Nephron (organoid): ENCODE data around the gene CDK8.
A peak's percentile ranks its signal among the peaks of the same experiment; 100 is the strongest.

ENCODE experiments used
- H3K27ac Mint-ChIP-seq, 3 experiments: 2 replicates each; pipeline ENCODE4 v1.8.0; 2020; ENCODE audit warnings: mixed read lengths in 3 of 3, mild to moderate bottlenecking in 2 of 3, moderate library complexity in 1 of 3
- H3K27me3 Mint-ChIP-seq: 2 replicates; pipeline ENCODE4 v1.8.0; 2021; ENCODE audit warnings: low read depth, mild to moderate bottlenecking, moderate library complexity, mixed read lengths
- H3K36me3 Mint-ChIP-seq: 2 replicates; pipeline ENCODE4 v1.8.0; 2020; ENCODE audit warnings: low read depth, mixed read lengths
- H3K4me1 Mint-ChIP-seq: 2 replicates; pipeline ENCODE4 v1.8.0; 2020; ENCODE audit warnings: mixed read lengths
- H3K4me3 Mint-ChIP-seq, 3 experiments: 2 replicates each; pipeline ENCODE4 v1.8.0; 2020; ENCODE audit warnings: mild to moderate bottlenecking in 3 of 3, mixed read lengths in 3 of 3, moderate library complexity in 2 of 3
- H3K9me3 Mint-ChIP-seq: 2 replicates; pipeline ENCODE4 v1.8.0; 2020; ENCODE audit warnings: mixed read lengths
- TF ChIP-seq, protein P1 (sequence below), 3 experiments: fragments of 200-600 bp; sonication (generic); IDR thresholded peaks; one replicate each; pipeline ENCODE4 v1.5.0; 2021; ENCODE audit warnings: antibody characterized with exemption in 3 of 3; ENCODE audit not compliant: unreplicated experiment in 3 of 3

CDK8 gene

DNA sequence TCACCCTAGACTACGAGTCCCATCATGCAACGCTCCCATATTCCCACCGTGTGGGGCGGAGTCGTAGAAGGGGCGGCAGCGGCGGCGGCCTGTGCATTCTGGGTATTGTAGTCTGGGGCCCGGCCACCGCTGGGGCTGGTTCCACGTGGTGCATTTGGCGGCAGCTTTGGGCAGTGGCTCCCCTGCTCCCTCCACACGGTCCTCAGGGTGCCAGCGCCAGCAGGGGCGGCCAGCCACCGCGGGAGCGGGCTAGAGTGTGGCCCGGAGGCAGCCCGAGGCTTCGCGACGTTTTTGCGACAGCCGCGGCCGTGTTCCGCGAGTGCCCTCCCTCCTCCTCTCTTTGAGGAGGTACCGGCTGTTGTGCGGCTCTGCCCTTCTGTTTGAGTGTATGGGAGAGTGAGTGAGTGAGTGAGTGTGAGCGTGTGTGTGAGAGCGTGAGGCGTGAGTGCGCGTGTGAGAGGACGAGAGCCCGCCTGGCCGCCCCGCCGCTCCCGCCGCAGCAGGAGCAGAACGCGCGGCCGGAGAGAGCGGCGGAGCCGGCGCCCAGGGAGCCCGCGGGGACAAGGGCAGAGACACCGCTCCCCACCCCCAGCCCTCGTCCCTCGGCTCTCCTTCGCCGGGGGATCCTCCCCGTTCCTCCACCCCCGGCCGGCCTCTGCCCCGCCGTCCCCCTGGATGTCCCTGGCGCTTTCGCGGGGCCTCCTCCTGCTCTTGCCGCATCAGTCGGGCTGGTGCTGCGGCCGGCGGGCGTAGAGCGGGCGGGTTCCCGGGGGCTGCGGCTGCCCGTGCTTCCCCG lies at the start of gene CDK8:
TSS of gene CDK8 (plus strand) at position 343 of the 796 bp plus-strand sequence. CDS start 513 bp downstream, outside the sequence.
- peak within 1 kb of the TSS; percentile 84 to 97 (median 95) for H3K4me3 Mint-ChIP-seq
- H3K27ac Mint-ChIP-seq = peak within 1 kb of the TSS; percentile 92 to 95 (median 95)
- TF ChIP-seq, protein P1, sequence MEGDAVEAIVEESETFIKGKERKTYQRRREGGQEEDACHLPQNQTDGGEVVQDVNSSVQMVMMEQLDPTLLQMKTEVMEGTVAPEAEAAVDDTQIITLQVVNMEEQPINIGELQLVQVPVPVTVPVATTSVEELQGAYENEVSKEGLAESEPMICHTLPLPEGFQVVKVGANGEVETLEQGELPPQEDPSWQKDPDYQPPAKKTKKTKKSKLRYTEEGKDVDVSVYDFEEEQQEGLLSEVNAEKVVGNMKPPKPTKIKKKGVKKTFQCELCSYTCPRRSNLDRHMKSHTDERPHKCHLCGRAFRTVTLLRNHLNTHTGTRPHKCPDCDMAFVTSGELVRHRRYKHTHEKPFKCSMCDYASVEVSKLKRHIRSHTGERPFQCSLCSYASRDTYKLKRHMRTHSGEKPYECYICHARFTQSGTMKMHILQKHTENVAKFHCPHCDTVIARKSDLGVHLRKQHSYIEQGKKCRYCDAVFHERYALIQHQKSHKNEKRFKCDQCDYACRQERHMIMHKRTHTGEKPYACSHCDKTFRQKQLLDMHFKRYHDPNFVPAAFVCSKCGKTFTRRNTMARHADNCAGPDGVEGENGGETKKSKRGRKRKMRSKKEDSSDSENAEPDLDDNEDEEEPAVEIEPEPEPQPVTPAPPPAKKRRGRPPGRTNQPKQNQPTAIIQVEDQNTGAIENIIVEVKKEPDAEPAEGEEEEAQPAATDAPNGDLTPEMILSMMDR (IDR thresholded peaks at IDR 0.05; ENCODE audit: unreplicated experiment in 3 of 3) = no peak
- no peaks in the 10 kb centered on the region for H3K36me3 Mint-ChIP-seq
- H3K27me3 Mint-ChIP-seq = no peaks in the 10 kb centered on the region
- H3K4me1 Mint-ChIP-seq = peaks cover 31% of the 10 kb centered on the region
- H3K9me3 Mint-ChIP-seq = no peaks in the 10 kb centered on the region

DNA sequence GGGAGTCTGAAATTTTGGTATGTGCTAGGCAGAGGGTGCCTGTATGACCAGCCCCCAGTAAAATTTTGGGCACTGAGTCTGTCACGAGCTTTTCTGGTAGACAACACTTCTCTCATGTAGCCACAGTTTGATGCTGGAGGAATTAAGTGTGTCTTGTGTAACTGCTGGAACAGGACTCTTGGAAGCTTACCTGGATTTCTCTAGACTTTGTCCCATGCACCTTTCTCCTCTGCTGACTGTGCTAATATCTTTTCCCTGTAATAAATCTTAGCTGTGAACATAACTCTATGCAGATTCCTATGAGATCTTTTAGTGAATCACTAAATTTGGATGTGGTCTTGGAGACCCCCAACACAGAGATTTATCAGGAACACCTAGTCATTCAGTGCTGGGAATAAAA lies 45.6 kb upstream of the CDK8 start:
- Mint-ChIP-seq H3K27me3 (no peaks in the 10 kb centered on the region), H3K4me1 (no peaks in the 10 kb centered on the region), H3K4me3 (no peak overlapping the region), H3K9me3 (no peaks in the 10 kb centered on the region), H3K27ac (no peak overlapping the region), H3K36me3 (peaks cover 32% of the 10 kb centered on the region)
- TF ChIP-seq, protein P1 (IDR thresholded peaks at IDR 0.05; ENCODE audit: unreplicated experiment in 3 of 3) = no peak

DNA sequence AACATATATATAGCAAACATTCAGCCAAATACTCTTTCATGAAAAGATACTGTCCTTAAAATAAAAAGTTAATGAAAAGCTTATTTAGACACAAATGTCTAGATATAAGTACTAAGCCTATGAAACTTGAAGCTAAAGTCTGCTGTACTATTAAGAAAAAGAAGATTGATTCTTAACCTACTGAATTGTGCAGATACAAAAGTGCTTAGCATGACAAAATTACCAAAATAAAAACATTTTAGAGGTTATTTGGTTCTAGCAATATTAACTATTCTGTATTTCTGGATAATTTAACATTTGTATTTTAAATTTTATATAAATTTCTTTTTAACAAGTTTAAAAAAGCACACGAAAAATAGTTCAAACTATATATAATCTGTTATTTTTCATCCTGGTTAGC lies 40.6 kb upstream of the CDK8 start:
- TF ChIP-seq, protein P1 (IDR thresholded peaks at IDR 0.05; ENCODE audit: unreplicated experiment in 3 of 3) = no peak
- no peaks in the 10 kb centered on the region for H3K4me1 Mint-ChIP-seq
- peaks cover 59% of the 10 kb centered on the region for H3K36me3 Mint-ChIP-seq
- H3K27me3 Mint-ChIP-seq = no peaks in the 10 kb centered on the region
- no peaks in the 10 kb centered on the region for H3K9me3 Mint-ChIP-seq
- H3K4me3 Mint-ChIP-seq = no peak overlapping the region
- H3K27ac Mint-ChIP-seq = no peak overlapping the region

DNA sequence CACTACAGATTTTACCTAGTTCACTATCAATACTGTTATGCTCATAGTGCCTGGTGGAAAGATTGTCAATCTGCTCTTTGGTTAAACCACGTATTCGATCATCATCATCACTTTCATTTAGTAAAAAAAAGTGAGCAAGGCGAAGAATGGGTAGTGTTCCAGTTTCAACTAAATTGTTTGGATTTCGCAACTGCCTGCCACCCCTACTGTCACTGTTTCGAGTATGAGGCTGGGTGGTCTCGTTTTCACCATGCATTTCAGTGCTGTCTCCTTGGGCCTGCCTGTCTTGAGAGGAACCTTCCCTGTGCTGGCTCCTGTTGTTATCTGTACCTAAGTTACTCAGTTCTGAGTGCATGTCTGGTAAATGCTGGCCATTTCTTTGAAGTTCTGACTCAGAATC lies 39.9 kb upstream of the CDK8 start:
- Mint-ChIP-seq H3K9me3 (no peaks in the 10 kb centered on the region), H3K27me3 (no peaks in the 10 kb centered on the region), H3K27ac (no peak overlapping the region), H3K36me3 (peaks cover 59% of the 10 kb centered on the region), H3K4me3 (no peak overlapping the region), H3K4me1 (no peaks in the 10 kb centered on the region)
- TF ChIP-seq, protein P1 (IDR thresholded peaks at IDR 0.05; ENCODE audit: unreplicated experiment in 3 of 3) = no peak

DNA sequence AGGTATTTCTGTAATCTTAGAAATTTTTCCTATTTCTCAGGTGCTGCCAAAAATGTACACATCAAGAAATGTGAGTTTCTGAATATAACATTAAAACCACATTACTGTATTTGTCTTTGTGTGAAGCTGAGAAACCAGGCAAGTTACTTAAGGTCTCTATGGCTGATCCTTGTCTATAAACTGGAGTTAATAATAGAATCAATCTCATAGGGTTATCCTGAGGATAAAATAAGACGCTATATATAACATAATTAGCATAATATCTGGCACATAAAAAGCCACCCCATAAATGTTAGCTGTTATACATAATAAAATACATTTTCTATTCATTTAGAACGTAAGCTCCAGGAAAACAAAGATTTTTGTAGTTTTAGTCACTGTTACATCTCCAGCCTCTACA lies 37.9 kb upstream of the CDK8 start:
- Mint-ChIP-seq H3K27me3 (no peaks in the 10 kb centered on the region), H3K27ac (no peak overlapping the region), H3K4me3 (no peak overlapping the region), H3K9me3 (no peaks in the 10 kb centered on the region), H3K36me3 (peaks cover 54% of the 10 kb centered on the region), H3K4me1 (peaks cover 9% of the 10 kb centered on the region)
- TF ChIP-seq, protein P1 (IDR thresholded peaks at IDR 0.05; ENCODE audit: unreplicated experiment in 3 of 3) = no peak

DNA sequence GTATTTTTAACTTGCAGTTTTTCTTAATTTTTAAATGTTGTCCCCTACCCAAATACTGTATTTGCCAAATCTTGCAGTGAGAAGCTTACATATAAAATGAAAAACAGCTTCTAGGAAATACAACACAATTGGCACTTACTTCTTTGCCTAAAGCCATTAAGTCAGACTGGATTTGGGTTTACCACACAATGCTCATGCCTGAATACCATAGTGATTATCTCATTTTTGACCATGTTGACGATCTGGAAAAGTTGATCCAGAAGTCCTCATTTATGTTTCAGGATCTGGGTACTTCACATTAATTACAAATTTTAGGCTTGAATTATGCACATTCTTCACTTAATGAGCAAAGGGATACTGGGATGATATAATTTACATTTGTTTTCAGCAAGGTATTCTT lies 34.2 kb upstream of the CDK8 start:
- Mint-ChIP-seq H3K27me3 (no peaks in the 10 kb centered on the region), H3K9me3 (no peaks in the 10 kb centered on the region), H3K36me3 (peaks cover 39% of the 10 kb centered on the region), H3K4me1 (peaks cover 26% of the 10 kb centered on the region), H3K4me3 (peak overlapping the region; percentile 94 to 97 (median 95)), H3K27ac (no peak overlapping the region)
- TF ChIP-seq, protein P1 (IDR thresholded peaks at IDR 0.05; ENCODE audit: unreplicated experiment in 3 of 3) = no peak
